Eye (tissue), 1 donor: ENCODE results near the gene NDUFAF3.

Experiments used
- DNase-seq: peaks from one replicate; pipeline ENCODE4 v3.0.0-alpha.2; 2015

NDUFAF3 gene, protein sequence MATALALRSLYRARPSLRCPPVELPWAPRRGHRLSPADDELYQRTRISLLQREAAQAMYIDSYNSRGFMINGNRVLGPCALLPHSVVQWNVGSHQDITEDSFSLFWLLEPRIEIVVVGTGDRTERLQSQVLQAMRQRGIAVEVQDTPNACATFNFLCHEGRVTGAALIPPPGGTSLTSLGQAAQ

DNA sequence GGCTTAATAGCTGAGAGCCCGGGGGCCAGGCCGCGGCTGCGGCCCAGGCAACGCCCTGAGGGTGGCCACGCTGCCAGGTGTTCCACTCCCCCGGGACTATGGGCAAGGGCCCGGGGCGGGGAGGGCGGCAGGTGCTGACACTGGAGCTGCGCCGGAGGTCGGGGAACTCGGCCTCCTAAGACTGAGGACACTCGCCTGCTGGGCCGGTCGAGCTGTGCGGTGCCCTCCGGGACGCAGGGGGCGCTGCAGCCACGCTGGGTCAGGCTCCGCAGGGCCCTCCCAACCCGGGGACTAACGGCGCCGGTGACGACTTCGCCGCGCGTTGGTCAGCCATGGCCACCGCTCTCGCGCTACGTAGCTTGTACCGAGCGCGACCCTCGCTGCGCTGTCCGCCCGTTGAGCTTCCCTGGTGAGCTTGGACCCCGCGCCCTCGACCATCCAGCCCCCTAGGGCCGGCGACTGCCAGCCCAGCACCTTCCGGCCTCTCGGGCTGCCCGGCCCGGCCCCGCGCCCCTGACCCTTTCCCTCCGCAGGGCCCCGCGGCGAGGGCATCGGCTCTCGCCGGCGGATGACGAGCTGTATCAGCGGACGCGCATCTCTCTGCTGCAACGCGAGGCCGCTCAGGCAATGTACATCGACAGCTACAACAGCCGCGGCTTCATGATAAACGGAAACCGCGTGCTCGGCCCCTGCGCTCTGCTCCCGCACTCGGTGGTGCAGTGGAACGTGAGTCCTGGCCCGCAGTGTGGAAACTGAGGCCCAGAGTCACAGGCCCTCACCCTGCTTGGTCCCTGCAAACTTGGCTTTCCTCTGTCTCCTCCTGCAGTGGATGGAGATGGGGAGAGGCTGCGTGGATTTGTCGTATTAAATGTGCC is at the start of gene NDUFAF3:
TSS of gene NDUFAF3 (plus strand) at position 309 of the 875 bp plus-strand sequence. CDS start at position 333, 24 bp downstream.
- peak; percentile 98 for DNase-seq

DNA sequence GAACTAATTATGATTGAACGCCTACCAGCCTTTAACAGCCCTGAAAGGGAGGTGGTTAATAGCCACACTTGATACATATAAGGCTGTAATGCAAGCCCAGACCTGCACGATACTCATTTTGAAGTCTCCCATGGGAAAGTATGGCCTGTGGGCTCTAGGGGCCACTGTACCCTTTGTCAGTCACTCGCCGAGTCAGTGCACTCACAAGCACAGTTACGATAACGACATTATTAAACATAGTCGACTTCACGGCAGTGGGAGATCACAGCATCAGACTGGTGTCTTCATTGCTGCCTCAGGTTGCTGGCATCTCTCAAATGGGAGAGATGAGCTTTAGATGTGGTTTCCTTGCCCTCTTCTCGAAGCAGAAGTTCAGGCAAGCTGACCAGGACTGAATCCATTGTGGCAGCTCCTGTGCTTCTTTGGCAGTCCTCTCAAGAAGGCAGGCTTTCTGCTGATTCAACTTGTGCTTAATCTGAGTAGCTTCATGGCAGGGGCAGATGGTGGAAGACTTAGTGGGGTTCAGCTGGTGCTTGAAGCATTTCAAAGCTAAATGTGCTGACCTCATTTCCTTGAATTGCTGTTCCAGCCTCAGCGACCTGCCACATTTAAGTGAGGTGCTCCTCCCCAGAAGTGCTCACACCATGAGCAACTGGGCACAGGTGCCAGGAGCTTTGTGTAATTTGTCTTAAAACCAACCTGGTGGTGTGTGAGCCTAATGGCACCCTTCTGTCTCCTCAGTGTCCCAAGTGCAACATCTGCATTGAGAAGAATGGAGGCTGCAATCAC is 47.7 kb upstream of the NDUFAF3 start:
- no peak for DNase-seq

DNA sequence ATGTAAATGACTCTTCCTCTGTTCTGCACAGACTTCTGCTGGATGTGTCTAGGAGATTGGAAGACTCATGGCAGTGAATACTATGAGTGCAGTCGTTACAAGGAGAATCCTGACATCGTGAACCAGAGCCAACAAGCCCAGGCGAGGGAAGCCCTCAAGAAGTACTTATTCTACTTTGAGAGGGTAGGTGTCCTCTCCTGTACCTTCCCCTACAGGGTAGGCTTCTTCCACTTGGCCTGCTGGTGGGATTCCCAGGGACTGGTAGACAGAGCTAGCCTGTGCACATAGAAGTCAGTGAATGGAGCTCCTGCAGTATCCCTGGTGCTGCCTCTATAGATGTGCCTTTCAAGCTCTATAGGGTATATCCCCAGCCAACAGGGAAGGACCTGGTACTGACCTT is 42.5 kb upstream of the NDUFAF3 start:
- DNase-seq: no peak

DNA sequence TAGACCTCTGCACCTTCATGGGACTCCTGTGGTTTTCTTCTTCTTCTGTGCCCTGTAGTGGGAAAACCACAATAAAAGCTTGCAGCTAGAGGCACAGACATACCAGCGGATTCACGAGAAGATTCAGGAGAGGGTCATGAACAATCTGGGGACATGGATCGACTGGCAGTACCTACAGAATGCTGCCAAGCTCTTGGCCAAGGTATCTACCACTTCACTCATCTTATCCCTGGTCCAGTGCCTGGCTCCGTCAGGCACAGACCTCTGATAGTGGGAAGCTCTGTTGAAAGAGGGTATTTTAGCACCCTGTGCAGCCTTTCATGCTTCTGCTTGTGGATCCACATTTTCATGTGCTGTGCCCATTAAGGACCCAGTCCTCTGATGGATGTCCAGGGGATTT is 41.6 kb upstream of the NDUFAF3 start:
- DNase-seq: no peak

DNA sequence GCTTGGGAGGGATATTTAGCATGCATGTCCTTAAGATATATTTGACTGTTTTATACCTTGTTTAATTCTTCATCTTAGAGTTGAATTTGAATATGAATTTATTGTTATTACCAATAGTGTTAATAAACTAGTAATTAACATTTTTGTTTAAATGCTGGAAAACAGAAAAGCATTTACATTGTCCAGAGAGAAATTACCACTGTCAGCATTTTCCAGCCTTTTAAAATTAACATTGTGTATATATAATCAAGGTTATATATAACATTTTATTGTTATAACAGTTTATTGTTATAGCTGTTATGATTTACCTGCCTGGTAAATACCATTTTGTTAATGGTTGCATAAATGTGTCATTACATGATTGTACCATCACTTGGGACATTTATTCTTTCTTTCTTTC is 39.9 kb upstream of the NDUFAF3 start:
- no peak for DNase-seq

DNA sequence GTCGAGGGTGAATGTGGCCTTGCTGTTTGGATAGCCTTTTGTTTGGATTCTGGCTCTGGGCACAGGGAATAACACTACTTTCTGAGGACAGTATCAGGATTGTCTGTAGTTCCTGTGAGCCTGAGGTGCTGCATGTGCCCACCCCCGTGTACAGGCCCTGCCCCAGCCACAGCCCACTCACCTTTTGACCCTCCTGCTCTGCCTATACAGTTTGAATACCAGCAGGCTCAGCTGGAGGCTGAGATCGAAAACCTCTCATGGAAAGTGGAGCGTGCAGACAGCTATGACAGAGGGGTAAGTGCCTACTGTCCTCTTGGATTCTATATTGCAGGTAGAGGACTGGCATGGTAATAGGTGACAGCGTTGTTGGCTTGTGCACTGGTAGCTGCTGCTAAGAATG is 39.2 kb upstream of the NDUFAF3 start:
- no peak for DNase-seq

DNA sequence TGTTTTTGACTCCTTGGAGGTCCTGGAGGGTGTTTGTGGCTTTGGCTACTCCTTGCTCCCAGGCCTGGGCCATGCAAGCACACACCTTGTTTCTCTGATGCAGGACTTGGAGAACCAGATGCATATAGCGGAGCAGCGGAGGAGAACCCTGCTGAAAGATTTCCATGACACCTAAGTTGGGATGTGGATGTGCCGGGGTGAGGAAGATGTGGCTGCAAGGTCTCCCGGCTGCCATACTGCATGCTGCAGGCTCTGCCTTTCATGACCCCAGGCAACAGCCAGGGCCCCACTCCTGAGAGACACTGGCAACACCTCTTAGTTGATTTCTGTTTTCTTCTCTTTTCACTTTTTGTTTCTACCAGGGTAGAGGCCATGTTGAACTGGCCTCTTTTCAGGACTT is 38.8 kb upstream of the NDUFAF3 start:
- no peak for DNase-seq

DNA sequence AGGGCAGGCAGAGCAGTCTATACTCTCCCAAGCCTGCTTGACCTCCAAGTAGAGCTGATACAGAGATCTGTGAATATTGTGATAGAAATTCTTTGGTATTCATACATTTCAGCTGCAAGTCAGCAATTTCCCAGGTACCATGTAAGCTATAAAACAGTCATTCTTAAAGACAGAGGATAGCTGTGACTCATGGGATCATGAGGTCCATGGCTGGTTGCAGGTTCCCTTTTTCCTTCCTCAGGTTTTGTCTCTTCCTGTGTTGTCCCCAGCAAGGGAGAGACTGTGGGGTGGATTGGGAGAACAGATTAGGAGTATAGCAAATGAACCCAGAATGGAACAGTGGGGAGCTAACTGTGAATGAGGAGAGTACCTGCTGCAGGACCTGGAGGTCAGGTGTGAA is 37.3 kb upstream of the NDUFAF3 start:
- DNase-seq: no peak

DNA sequence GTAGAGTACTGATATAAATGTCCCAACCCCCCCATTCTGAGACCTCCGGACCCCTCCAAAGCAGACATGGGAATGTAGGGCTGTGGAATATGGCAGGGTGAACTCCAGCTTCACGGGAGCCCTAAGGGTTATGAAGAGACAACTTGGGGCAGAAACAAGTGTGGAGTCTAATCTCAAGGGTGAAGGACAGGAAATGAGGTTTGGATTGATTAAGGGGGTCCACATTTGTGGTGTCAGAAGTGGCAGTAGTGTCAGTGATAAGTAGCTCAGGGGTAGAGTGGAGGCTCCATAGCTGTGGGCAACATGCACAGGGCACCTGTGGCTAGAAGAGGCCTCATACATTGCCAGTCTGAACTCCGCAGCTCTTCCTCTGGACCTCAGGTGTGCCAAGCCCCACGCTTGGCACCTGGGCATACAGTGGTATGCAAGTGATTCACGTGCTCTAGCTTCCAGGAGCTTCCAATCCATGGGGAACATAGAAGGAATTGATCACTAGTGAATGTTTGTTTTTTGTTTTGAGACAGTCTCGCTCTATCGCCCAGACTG is 36.0 kb upstream of the NDUFAF3 start:
- no peak for DNase-seq

DNA sequence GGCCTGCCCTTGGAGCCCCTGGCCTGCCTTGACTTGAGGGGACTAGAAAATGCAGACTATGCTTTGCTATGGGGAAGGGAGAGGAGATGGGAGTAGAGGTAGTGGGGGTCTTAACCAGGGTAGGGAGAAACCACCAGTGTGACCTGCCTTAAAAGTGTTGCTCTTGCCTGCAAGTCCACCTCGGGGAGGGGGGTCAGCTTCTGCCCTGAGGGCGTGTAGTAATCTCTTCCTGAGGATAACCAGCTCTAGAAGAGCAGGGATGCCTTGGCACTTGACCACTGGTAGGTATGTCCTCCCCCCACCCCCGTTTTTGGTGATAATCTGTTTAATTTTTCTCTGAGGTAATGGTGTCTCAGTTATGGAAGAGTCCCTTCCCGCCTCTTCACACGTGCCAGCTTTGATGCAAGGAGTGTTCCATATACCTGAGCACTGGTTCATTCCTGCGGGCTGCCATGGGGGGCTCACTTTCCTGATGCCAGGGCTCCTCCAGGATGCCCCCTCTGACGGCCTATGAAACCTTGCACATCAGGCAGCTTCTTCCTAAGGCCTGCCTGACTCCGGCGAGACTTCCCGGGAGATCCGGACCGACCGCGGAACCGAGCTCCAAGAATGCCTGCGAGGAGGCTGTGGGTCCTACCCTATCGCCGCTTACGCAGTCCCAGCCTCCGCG is 32.7 kb upstream of the NDUFAF3 start:
- DNase-seq: peak; percentile 59

DNA sequence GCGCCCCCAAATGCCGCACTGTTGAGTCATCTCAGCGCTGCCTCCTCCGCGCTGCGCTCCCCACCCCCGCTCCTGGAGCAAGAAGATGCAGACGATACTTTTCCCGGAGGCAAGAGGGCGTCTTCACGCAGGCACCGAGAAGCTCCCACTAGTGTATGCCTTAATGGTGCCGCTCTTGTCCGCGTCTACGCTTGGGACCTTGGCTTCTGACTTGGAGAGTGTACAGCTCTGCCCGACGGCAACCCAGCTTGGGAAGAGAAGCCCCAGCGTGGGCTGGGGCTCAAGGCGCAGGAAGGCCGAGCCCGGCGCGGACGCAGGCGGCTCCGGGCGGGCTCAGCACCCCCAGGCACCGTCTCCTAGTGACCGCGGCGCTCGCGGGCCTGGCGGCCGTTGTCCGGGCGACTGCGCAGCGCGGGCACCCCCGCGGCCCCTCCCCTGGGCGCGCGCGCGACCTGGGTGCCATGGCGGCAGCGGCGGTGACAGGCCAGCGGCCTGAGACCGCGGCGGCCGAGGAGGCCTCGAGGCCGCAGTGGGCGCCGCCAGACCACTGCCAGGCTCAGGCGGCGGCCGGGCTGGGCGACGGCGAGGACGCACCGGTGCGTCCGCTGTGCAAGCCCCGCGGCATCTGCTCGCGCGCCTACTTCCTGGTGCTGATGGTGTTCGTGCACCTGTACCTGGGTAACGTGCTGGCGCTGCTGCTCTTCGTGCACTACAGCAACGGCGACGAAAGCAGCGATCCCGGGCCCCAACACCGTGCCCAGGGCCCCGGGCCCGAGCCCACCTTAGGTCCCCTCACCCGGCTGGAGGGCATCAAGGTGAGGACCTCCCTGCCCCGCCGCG is 31.9 kb upstream of the NDUFAF3 start, which contains the start of gene P4HTM:
TSS of gene P4HTM (plus strand) at position 446 of the 840 bp plus-strand sequence. CDS start at position 462, 16 bp downstream.
- peak; percentile 94 for DNase-seq

DNA sequence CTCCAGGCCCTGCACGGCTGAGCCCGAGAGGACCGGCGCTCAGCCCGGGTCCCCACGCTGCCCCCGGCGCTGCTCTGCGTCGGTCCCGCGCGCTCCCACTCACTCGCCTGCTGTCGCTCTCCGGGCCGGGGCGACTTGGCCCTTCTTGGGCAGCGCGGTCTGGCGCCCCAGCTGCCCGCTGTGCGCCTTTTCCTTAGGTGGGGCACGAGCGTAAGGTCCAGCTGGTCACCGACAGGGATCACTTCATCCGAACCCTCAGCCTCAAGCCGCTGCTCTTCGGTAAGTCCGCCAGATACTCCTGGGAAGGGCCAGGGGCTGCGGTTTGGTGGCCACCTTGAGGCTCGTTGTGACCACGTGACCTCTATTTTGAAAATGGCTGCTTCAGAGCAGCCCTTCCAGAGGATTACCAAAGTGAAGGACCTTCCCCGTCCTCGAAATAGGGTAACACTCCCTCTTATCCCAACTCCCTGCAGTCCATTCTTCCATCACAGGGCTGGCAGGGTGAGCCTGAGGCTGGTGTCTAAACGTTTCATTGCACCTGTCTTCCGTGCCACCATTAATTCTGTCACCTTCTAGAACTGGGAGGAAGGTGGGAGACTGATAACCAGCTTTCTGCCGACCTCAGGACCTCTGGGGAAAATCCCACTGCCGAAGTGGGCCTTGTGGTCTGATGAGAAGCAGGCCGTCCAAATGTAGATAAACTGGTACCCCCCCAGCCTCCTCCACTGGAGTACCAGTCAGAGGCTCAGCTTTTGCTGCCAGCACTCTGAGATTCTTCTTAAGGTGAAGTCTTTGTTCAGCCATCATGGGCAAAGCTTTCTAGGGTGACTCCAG is 31.1 kb upstream of the NDUFAF3 start:
- DNase-seq: peak; percentile 72

DNA sequence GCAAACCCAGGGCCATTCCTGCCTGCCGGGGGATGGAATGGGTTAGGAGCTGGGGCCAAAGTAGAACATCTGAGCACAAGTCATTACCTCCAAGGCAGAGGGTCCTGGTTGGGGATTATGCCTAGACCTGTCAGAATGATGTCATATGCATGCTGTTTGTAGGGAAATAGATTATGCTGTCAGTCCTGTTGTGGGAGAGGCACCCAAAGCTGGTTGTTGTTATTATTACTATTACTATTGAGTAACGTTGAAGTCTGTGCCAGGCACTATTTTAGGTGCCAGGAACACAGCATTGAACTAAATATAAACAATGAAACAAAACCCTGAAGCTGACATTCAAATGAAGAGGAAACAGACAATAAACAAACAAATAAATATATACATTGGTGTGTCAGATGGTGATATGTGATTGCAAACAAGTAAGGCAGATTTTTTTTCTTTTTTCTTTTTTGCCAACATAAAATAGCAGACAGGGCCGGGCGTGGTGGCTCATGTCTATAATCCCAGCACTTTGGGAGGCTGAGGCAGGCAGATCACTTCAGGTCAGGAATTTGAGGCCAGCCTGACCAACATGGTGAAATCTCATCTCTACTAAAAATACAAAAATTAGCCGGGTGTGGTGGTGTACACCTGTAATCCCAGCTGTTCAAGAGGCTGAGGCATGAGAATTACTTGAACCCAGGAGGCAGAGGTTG is 29.9 kb upstream of the NDUFAF3 start:
- no peak for DNase-seq

DNA sequence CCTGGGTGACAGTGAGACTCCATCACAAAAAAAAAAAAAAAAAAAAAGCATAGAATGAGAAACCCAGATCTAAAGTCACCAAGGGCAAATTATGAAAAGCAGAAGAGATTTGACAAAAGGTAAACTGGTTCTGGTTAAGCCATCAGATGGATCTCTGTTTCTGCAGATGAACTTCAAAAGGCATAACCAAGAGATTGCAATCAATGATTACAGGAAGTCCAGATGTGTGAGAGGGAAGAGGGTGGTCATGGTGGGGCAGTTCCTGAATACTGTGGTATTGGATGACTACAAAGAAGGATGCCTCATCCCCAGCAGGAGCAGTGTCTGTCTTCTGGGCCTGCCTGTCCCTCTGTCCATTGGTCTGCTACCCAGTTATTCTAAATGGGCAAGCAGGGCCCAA is 28.1 kb upstream of the NDUFAF3 start:
- DNase-seq: no peak

DNA sequence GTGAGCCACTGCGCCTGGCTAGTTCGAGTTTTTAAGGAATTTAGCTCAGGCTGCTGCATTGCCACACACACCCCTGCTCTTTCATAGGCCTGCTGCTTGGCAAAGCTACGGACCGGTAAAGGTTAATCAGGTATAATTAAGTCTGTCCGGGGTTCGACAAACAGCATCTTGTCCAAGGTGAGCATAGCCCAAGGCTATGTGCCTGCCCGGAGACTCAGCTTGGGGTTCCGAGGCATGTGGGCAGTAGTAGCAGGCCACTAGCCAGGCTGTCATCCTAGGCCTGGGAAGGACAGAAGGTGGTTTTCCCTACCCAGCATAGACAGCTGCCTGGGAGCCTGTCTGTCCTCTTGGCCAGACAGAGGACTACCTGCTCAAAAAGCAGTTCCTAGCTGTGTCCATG is 25.3 kb upstream of the NDUFAF3 start:
- no peak for DNase-seq

DNA sequence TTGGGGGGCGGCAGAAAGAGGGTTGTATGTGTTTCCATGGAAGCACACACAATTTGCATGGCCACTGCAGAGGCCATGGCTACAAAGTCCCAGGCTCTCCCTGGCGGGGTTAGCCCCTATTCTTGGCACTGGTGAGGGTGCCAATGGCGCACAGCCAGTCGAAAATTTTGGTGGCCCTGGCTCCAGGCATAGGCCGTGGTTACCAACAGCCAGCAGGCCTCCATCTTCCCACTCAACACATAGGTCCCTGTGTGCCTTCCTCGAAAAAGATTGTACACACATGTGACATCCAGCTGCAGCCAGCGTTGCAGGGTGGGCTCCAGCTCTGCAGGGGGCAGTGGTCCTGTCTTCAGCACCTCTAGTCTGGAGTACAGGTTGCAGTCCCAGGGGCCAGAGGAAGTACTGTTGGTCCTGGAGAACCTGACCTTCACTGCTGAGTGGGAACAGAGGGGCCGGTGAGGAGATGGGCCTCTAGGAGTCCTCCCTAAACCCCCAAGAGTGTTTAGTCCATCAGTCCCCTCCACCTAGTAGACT is 24.8 kb upstream of the NDUFAF3 start:
- peak; percentile 33 for DNase-seq

DNA sequence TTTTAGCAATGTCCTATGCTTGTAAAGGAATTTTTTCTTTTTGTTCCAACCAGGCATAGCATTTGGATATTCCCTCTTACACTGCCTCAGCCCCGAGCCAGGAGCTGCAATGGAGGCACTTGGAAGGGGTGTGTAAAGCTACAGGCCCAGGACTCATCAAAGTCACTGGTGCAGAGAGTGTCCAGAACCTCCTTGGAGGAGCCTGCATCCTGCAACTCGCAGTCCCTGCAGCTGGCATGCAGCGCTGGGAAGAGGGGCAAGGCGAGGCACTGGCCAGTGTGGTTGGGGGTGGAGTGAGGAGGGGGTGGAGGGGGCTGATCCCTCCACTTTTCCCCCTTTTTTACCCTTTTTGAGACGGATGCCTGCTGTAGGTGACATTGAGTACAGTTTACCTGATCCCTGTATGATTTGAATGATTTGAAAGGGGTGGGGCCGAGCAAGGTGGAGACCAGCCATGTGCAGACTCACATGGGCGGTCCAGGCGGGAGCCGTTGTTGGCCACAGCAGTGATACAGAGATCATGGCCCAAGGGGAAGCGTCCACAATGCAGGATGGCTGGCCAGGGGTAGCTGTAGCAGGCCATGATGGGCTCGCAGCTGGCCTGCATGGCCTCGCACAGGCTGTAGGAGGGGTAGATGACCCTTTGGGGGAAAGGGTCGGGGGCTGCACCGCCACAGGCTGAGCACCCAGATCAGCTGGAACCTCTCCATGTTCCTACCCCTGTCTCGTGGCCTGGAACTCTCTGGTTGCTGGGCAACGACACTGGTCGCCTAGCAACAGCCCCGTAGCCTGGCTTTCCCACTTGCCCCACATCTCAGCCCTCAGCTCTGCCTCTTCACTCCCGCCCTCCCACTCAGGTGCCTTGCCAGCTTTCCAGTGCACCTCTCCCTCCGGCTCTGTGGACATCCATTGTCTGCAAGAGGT is 23.9 kb upstream of the NDUFAF3 start:
- DNase-seq: peak; percentile 95

DNA sequence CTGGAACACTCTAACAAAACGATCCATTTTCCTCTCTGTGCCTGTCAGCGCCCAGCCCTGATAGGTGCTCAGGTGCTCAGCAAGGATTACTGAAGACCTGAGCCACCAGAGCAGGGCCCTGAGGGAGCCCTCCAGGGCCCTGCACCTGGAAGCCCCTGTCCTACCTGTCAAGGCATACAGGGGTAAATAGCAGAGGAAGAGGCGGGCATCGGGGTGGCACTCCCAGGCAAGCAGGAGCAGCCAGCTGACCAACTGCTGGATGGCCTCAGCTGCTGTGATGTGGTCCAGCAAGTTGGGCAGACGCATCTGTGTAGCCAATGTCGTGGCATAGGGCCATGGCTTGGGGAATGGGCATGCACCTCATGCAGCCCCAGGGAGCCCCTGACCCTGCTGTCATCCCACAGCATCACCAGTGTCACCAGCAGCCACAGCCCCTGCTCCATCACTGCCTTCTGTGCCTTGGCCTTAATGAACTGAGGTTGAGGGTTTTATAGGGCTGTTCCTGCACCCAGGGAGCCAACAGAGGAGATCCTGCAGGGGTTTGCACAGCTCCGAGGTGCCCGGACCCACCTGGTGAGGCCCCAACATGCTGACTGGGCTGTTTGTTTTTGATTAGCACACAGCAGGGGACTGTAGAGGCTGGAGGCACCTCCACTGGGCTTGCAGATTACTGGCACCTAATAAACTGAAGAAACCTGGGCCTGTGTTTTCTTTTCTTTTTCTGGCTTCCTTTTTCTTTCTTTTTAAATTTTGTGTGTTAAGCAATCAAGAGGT is 22.6 kb upstream of the NDUFAF3 start:
- DNase-seq: no peak
